Naive thymus-derived CD8-positive, alpha-beta T cell (primary cell): ENCODE data around the gene TCEANC2. TPM values are rescaled to one million over a fixed set of nuclear protein-coding genes. Genes with fewer than 3 reads are reported as not detected.

Experiments
- microRNA-seq: library from miRNA; unstranded; fragments of <30 nt; microRNA quantifications from one replicate; pipeline ENCODE4 v1.2.0, GENCODE V29; 2022; ENCODE audit warnings: borderline microRNAs expressed
- polyA plus RNA-seq, 3 donors: library from polyadenylated mRNA; unstranded; fragments of 300-500 nt; fragmentation: Illumina TruSeq; gene quantifications; one replicate each; pipeline ENCODE4 v1.2.3, GENCODE V29; 2021
- total RNA-seq, 8 experiments: library from RNA in 2 of 8; stranded (reverse) in 2 of 8; gene quantifications; one replicate each; pipeline ENCODE4 v1.2.3 and lab custom pipeline; 2021 to 2026

Gene TCEANC2
- total and polyA plus RNA-seq, 5 experiments from 2014 or later, result 5.5 to 13.6 (median 7.2) TPM

Small RNA genes lying within 50 kb of the gene (microRNA-seq; reads per million reads assigned to microRNA genes)
- 7.2 reads per million, percentile 21 among the genes with 10 or more reads in this experiment for gene MIR4781

Other genes starting within 250 kb of the TCEANC2 start
- 10 to 100 TPM; 14.7 to 15.0 TPM for gene NDC1, start 215.3 kb upstream of the TCEANC2 start, total RNA-seq
- gene NDC1, start 215.3 kb upstream of the TCEANC2 start, polyA plus RNA-seq, result 1 to 10 TPM; 5.8 to 6.4 (median 6.3) TPM
- 10 to 100 TPM; 13.6 to 16.2 TPM for gene YIPF1, start 163.8 kb upstream of the TCEANC2 start, total RNA-seq
- 10 to 100 TPM; 22.3 to 25.6 (median 24.2) TPM for gene YIPF1, start 163.8 kb upstream of the TCEANC2 start, polyA plus RNA-seq
- not detected for gene DIO1, start 159.4 kb upstream of the TCEANC2 start, total RNA-seq
- not detected for gene DIO1, start 159.4 kb upstream of the TCEANC2 start, polyA plus RNA-seq
- gene IFT25, start 107.9 kb upstream of the TCEANC2 start, total RNA-seq, result 10 to 100 TPM; 43.2 to 47.5 TPM
- 10 to 100 TPM; 34.9 to 53.7 (median 46.8) TPM for gene IFT25, start 107.9 kb upstream of the TCEANC2 start, polyA plus RNA-seq
- gene LRRC42, start 107.3 kb upstream of the TCEANC2 start, total RNA-seq, result 1 to 10 TPM; 7.8 to 9.8 TPM
- 10 to 100 TPM in 1 of 3 donors, 1 to 10 TPM in 2; 9.1 to 10.5 (median 9.1) TPM for gene LRRC42, start 107.3 kb upstream of the TCEANC2 start, polyA plus RNA-seq
- gene LDLRAD1, start 35.4 kb upstream of the TCEANC2 start, total RNA-seq, result not detected
- not detected for gene LDLRAD1, start 35.4 kb upstream of the TCEANC2 start, polyA plus RNA-seq
- 100 to 1,000 TPM; 198 to 201 TPM for gene TMEM59, start 404 bp upstream of the TCEANC2 start, total RNA-seq
- gene TMEM59, start 404 bp upstream of the TCEANC2 start, polyA plus RNA-seq, result 100 to 1,000 TPM; 410 to 670 (median 489) TPM
- gene CDCP2, start 99.4 kb downstream of the TCEANC2 start, total RNA-seq, result under 1 TPM in 1 of 2 experiments, not detected in 1; 0.16 TPM
- not detected for gene CDCP2, start 99.4 kb downstream of the TCEANC2 start, polyA plus RNA-seq
- 10 to 100 TPM in 1 of 2 experiments, 1 to 10 TPM in 1; 8.3 to 10.5 TPM for gene CYB5RL, start 146.4 kb downstream of the TCEANC2 start, total RNA-seq
- gene CYB5RL, start 146.4 kb downstream of the TCEANC2 start, polyA plus RNA-seq, result 1 to 10 TPM; 2.4 to 4.0 (median 2.5) TPM
- gene MRPL37, start 146.6 kb downstream of the TCEANC2 start, total RNA-seq, result 10 to 100 TPM; 34.1 to 34.8 TPM
- 10 to 100 TPM; 51.9 to 57.5 (median 53.9) TPM for gene MRPL37, start 146.6 kb downstream of the TCEANC2 start, polyA plus RNA-seq